Skeletal muscle cell (primary cell): ENCODE results near the gene TIFAB.
"Not testable (repeated sequence)": the region's sequence is repeated elsewhere in the genome, so short reads cannot be mapped to it uniquely, and the experiment has no call there.

Source experiments
- DNase-seq: peaks from one replicate; pipeline ENCODE4 v3.0.0-alpha.2; 2010; ENCODE audit warnings: low read depth
- H3K4me3 ChIP-seq: 2 replicates; pipeline ENCODE4 v1.5.1; 2011; ENCODE audit warnings: low read depth, mild to moderate bottlenecking, control low read depth, low read length, moderate library complexity

The TIFAB gene, protein sequence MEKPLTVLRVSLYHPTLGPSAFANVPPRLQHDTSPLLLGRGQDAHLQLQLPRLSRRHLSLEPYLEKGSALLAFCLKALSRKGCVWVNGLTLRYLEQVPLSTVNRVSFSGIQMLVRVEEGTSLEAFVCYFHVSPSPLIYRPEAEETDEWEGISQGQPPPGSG

DNA sequence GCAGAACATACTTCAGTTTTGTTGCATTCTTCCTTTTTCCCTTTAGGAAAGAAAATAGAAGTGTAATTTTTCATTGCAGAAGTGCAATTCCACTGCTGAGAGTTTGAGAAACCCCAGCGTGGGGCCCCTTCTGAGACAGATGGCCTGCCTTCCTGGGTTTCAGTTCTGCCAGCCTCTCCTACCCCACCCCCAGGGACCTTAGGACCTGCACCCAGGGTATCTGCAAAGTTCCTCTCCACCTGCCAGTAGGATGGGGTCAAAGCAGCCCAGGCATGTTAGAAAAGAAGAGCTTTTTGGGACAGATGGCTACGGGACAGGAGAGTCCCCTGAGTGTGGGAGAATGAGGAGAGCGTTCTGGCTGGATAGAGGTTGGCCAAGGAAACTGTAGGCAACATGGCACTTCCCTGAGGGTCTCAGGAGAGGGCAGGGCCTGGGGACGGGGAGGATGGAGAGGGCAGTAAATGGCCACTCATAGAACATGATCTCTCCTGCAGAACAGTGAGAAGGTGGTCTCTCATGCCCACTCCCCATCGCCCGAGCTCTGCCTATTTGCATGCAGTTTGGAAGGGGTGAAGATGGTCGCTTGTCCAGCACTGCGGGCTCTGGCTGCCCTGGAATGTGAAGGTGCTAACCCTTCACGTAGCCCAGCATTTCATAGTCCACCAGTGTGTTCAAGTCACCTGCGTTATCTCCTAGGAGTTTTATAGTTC, at the start of gene TIFAB:
TIFAB (minus strand) TSS at position 31 of the 710 bp plus-strand sequence. CDS start 2,412 bp downstream, outside the sequence.
- no peak within 1 kb of the TSS for H3K4me3 ChIP-seq
- no peak for DNase-seq

DNA sequence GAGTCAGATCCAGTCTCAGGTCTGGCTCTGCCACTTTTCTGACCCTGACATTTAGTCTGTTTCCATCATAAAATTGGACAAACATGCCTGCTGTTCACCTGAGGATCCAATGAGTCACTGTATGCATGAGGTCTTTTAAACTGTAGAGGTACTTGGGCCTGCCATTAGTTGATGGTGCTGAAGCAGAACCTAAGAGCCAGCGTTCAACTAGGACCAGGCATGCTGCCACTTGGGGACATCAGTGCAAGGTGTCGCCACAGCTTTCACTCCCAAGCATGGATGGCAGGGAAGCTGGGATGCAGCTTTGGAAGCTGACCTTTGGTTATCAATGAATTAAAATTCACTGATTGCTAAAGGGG, 46.5 kb upstream of the TIFAB start:
- H3K4me3 ChIP-seq = no peak overlapping the region
- DNase-seq = no peak

DNA sequence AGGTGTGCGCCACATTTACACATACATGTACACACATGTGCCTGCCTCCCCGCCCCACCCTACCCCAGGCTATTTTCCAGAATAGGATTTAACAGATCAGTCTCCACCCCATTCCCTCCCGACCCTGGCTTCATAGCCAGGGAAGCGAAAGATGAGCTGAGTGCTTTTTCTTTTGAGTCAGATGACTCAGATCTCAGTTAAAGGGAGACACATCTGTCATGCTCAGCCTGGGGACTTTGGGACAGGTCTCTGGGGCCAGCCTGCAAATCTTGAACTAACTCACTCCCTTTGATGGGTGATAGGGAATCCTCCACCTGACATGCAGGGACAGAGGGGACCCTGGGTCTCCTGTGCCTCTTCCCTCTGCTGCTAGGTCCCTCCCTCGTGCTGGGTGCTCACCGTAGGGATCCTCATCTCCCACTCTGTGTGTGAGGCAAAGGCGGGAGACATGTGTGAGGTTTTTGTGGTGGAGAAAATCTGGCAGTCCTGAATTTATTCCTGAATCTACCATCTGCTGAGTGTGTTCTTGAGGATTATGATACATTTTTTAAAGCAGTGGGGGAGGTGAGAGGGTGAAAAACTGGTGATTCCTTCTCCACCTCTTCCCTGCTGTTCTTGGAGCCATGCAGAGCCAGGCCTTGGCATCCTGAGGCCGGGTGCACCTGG, 46.0 kb upstream of the TIFAB start:
- no peak overlapping the region for H3K4me3 ChIP-seq
- DNase-seq = no peak

DNA sequence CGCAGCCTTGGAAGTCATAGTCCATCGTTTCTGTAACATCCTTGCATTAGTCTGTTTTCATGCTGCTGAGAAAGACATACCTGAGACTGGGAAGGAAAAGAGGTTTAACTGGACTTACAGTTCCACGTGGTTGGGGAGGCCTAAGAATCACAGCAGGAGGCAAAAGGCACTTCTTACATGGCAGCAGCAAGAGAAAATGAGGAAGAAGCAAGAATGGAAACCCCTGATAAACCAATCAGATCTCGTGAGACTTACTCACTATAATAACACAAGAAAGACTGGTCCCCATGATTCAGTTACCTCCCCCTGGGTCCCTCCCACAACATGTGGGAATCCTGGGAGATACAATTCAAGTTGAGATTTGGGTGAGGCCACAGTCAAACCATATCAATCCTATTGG, 43.4 kb upstream of the TIFAB start:
- not testable (repeated sequence) for DNase-seq, H3K4me3 ChIP-seq

DNA sequence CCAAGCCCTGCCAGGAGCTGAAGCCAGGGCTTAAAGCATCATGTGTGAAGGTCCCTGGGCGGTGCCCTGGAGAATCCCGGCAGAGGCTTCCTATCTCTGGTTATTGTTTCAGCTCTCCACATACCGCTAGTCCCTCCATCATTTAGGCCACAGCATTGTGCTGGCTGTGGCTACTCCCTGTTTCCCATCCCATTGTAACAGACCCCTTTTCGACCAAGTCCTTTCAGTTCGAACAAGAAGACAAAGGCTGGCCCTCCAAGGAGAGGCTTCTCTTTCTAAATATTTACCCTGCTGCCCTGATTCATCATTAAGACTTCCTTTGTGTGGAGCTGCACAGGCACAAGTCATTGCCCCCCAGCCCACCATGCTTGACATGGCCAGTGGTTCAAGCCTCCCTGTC, 42.0 kb upstream of the TIFAB start:
- DNase-seq = no peak
- no peak overlapping the region for H3K4me3 ChIP-seq

DNA sequence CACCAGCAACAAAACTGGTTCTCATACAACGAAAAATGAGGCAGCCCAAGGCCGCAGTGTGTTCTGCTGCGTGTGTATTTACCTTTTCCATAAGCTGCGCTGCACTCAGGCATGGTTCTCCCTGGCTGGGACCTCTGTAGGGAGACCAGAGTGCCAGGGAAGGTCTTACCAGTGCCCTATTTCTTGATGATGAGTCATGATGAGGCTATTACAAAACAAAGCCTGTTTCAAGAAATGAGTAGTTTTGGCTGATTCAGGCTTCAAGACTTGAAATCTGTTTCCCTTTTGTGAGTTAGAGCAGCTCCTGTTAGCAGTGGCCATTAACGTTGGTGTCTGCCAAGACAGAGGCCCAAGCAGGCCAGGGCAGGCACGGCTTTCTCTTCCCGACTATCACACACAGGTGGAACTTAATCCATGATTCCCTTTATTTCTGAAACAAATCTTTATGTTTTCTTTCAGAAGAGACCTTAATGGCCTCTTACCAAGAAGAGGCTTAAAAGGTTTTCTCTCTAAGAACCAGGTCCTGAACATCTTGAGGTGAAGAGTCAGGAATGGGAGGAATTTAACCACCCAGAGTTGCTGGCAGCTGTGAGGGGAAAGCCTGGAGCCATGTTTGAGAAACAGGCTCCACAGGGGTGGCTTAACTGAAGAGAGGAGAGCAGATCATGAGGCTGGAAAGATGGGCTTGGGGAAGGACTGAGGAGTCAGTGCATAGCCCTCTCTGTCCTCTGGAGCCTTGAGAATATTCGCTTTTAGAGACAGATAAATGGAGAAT, 41.4 kb upstream of the TIFAB start:
- no peak overlapping the region for H3K4me3 ChIP-seq
- peak; percentile 77 for DNase-seq

DNA sequence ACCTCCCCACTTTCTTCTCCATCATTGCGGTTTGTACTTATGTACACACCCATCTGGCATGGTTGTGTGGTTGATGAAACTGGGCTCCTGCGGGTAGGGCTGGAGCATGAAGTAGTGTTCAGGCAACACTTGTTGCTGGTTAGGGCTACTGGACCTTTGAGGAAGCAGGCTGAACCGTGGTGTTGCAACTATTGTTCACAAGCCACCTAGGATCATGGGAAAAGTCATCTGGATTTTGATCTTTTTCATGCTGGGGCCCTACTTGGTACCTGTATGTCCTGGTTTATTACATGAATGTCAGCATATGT, 40.1 kb upstream of the TIFAB start:
- DNase-seq = no peak
- no peak overlapping the region for H3K4me3 ChIP-seq

DNA sequence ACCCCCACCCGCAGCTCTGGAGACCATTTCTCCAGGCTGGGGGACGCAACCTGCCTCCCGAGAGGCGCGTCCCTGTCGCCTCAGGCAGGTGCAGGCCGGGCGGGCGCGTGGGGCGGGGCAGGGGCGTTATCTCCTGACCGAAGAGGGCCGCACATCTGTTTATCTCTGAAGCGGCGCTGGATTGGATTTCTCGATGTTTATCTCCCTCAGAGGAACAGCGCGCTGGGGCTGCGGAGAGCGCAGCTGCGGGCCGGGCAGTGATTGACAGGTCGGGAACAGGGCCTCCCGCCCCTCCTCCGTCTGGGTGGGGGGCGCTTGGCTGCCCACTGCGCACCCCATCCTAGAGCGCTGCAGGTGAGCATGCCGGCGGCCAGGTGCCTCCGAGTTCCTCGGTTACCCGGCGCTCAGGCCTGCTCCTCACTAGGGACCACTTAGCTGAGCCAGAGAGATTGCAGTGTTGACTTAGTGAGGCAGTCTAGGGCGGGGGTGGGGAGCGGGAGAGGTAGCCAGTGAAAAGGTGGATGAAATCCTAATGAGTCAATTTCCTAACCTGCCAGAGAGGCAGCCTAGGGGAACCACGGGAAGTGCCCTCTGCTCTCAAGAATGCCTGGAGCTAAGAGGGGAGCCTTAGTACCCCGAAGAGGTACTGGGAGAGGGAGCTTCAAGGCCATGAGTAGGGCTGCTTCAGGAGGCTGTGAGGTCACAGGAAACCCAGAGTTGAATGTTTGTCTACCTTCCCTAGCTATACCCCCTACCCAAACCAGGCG, 39.6 kb upstream of the TIFAB start:
- no peak overlapping the region for H3K4me3 ChIP-seq
- DNase-seq = no peak

DNA sequence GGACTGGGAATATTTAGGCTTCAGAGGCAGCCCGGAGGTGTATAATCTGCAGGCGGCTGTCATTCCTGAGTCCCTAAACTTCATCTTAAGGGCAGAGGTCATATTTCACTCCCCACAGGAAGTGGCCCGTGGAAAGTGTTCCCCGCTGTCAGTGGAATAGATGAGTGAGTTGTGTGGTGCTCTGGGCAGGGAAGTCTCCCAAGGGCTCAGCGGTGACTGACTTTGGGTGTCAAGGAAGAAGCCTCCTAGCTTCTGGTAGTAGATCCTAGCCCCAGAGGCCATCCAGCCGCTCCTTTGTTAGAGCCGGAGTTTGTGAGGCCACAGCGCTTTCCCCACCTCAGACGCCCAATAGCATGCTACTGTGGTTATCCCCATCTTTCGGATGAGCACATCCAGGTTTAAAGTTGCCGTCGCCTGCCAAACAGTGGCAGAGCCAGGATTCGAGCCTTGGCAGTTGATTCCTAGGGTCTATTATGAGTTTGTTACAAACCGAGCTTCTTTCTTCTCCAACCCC, 38.9 kb upstream of the TIFAB start:
- no peak for DNase-seq
- H3K4me3 ChIP-seq = no peak overlapping the region

DNA sequence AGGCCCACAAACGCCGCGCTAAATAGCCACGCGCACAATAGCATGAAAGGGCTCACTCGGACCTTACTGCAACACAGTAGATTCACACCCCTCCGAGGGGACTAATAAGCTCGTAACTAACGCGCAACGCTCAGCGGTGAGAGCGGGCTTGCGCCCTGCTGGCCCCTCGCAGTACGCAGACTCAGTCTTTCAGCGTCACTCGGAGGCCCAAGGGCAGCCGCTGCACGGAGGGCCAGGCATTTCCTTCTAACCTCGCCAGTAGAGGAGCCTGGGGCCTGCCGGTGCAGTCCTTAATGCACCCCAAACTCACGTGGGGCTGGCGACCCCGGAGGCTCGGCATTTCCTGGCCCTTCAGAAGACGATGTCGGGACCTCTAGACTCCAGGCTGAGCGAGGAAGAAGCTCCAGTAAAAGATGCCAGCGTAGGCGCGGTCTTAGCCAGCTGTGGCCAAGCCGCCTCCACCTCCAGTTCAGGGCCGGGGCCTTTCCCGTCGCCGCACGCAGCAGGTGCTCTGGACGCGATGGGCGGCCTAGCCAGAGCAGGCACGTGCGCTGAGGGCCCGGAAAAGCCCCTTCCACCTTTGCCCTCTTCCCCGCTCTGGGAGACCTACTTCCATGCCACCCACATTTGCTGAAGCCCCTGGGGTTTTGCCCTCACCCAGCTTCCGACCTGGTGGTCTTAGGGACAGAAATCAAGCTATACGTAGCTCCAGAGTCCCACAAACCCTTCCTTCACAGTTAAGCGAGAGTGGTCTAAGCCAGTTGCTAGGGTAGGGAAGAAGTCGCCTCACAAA, 38.3 kb upstream of the TIFAB start:
- no peak for DNase-seq
- H3K4me3 ChIP-seq = peak overlapping the region; percentile 1

DNA sequence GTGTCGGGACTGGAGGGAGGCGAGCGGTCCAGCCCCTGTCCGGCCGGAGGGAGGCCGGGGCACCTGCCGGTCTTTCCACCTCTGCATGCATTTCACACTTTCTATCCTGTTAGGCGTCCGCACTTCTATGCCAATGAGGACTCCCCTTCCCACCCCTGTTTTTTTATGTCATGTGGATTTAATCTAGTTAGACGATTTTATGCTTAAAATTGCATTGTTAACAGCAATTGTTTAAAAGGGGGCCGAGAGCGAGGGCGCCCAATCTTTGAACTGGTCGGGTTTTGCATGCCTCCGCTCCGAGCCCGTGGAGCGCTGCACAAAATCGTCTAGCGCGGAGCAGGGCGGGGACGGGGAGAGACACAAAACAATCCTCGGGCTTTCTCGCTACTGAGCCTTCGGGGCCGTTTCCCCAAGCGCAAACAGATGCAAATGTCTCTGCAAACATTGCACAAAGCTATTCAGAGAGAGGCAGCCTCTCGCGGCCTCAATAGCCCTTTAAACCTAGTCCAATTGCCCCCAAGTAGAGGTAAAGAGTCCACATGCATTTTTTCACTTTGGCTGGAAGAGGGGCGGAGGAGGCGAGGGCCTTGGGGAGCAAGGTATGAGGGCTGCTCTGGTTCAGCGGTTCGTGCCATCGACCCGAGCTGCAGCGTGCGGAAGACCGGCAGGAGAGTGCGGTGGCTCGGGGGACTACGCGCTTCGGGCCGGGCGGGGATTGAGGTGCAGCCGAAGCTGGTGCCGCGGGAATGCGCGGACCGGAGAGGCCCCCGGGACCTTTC, 37.5 kb upstream of the TIFAB start:
- DNase-seq = no peak

DNA sequence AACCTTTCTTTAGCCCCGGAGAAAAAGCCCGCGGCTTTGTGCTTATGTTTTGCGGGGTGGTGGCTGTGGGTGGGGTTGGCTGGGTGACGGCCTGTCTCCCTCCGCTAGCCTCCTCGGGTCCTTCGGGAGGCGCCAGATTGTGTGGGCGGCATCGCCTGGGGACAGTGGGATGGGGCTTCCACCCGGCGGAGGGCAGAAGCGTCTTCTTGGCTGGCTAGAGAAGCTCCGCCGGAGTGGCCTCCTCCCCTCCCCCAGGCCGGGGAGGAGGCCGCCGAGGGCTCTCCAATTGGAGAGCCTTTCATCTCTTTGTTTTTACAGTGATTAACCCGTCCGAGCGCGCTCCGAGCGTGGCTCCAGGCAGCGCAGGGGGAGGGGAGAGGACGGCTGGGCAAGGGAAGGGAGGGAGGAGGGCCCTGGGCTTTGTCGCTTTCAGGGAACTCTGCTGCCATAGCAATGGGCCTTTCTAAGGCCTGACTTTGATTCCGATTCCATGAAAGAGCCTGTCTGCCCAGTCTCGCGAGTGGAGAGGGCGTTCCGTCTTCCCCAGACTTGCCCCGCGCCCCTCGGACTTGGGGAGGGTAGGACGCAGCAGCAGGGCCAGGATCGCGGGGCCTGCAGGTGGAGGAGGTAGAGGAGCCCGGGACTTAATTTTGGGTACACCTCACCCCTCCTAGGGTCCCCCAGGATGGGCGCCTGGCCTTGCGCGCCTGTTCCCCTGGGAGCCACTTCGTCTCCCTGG, 36.7 kb upstream of the TIFAB start:
- peak; percentile 25 for DNase-seq

More for the DNA sequence above, 37.5 kb upstream of the TIFAB start:
- H3K4me3 ChIP-seq = peak overlapping the region; percentile 45

DNA sequence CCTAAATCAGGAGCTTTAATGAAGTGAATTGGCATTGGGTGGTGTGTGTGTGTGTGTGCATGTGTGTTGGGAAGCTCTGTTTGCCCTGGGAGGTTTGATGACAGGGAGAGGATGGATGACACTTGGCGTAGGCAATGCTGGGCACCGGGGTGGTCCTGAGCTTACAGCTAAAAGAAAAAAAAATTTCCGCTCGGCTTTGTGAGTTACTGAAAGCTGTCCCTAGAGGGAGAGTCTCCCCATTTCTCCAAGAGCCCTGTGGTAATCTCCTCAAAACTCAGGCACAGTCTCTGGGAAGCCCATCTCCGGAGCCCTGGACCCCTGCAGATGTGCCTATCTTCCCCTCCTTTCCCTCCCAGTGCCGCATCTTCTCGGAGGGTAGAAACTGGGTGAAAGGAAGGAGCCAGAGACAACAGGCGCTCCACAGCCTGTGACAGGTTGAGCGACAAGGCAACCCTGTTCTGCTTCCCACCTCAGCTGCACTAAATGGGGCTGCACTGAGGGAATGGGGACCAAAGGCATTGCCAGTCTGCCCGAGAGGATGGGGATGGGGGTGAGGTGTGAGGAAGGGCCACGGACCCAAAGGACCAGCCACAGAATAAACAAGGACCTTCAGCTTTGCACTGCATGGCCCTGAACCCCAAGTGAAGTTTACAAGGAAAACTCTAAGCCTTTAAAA, 35.8 kb upstream of the TIFAB start:
- peak overlapping the region; percentile 45 for H3K4me3 ChIP-seq
- no peak for DNase-seq

More for the DNA sequence above, 36.7 kb upstream of the TIFAB start:
- H3K4me3 ChIP-seq = peak overlapping the region; percentile 45

DNA sequence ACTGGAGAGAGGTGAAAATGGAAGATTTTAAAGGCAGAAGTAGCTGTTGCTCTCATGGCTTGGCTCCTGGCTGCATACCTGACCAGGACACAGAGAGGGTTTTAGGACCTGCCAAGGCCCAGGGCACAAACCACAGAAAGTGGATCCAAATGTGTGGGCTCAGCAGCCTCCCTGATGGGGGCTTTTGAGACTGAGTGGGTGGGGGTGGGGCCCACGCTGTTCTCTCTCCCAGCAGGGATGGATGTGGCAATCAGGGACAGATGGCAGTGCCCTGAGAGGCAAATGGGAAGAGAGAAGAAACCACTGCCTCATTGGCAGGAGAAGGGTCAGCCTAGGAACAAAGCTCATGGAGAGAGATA, 34.9 kb upstream of the TIFAB start:
- no peak for DNase-seq
- no peak overlapping the region for H3K4me3 ChIP-seq

DNA sequence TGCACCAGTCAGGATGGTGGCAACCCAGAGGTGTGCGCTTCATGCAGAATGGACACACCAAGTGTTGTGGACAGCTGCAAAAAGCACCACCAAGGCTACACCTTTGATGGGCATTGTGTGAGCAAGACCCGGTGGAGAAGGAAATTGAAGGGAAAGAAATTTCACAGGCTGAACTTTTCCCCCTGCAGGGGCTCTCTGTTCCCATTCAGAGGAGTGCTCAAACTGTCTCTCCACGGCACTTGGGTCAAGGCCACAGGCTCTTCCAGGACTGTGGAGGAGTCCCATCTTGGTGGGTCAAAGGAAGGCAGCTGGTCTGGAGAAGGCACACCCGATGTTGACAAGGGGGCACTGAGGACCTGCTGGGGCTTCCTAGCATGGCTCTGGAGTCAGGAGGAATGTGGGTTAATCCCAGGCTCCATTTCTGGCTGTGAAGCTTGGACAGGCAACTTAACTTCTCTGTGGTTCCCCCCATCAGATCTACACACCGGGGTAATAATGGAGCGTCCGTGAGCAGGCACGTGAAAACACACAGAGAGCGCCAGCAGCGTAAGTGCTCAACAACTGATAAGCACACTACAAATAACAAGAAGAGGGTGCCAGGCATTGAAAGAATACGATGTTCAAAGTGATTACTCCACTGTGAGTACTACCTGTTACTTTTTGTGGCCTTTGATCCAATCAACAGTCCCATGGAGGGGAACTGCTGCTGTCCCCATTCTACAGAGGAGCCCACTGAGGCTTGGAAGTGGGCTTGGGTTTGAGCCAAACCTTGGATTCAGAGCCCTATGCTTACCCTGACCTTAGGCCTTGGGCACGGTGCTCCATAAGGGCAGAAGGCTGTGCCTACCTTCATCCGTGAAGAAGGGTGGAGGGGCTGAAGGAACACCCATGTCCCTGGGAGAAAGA, 34.2 kb upstream of the TIFAB start:
- no peak for DNase-seq
- H3K4me3 ChIP-seq = no peak overlapping the region

DNA sequence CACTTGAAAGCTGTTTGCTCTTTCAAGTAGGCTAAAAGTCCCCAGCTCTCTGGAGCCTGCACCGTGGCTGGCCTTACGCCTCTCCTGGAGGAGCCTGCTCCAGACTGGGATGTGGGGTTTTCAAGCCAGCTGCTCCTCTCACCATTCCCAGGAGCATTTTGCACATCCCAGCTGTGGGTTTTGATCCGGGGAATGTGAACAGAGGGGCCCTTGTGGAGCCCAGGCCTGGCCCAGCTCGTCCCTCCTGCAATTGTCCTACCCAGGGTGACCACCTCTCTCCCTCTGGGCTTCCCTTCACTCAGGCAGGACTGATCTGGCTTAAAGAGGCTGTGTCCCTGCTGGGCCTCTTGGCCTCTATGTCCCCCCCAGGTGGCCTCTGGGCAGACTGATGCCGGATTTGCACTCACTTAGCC, 32.5 kb upstream of the TIFAB start:
- DNase-seq = no peak
- no peak overlapping the region for H3K4me3 ChIP-seq
